DMS53 treated with DMSO at 0.1 percent for 48 hours (cell line): Measurements from ENCODE around the gene S100A8.

Source experiments
- DNase-seq: peaks from one replicate; lab custom pipeline; 2025; ENCODE audit not compliant: unreplicated experiment; lab: John Stamatoyannopoulos, UW

Gene S100A8

GRCh38 chr1:153364156-153364555 lies 26.7 kb downstream of the S100A8 start:
- no peak for DNase-seq

DNA sequence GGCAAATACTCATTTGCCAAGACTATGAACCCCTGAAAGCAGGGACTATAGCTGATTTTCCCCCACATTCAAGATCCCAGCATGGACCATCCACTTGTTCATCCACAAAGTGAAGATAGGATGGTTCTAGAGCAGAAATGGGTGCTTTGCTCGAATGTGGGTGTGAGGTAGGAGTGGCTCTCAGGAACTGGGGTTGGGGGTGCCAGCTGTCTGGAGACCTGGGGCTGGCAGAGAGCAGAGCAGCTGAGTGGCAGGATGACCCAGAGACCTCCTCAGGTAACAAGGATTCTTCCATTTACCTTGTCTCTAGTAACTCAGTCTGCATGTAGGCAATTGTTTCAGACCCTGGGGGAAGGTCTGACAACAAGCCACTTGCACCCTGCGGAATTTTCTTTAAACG lies 27.2 kb downstream of the S100A8 start:
- no peak for DNase-seq

DNA sequence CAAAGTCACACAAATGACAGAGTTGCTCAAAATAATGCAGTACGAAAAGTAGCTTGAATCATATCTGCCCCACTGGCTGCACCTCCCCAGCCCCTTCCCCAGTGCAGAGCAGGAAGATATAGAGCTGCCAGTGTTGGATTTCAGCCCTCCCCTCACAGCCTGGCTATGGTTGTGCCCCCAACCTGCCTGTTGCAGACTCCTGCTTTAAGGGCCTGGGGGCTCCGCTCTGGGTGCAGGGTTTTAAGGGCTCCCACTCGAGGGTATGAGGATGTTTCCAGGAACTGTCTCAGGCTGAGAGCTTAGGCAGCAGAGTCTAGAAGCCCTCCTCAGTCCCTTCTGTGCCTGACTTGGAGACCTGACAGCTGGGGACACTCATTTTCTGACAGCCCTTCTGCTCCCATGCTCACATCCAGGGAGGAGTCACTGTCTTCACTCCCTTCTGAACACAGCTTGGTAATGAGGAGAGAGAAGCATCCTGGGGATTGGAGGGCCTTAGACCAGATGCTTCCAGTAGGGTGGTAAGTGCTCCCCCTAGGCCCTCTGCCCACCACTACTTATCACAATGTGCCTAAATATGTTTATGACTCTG lies 28.6 kb downstream of the S100A8 start:
- DNase-seq, result no peak

DNA sequence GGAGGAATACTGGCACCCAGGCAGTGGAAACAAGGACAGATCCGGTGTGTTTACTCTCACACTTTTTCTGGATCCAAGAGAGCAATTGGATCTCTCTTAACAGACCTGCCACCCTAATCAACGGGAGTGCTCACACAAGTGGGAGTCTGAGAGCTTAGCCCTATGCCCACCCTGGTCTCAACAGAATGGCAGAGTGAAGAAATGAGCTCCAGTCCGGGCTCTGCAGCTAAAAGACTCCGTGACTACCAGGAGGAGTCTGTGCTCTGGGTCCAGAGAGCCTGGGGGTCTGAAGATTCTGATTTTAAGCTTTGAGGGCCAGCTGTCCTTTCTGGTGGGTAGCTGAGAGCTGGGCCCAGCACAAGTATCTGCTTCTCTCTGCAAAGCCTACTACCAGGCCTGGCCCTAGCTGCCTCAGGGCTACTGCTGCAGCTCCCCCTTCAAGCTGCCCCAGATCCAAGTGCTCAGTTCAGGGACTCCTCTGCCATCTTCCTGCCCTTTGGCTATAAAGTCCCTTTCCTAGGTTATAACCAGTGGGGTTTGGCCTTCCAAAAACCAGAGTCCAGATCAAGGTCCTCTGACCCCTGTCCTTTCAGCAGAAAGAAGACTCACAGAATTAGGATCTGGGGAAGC lies 29.3 kb downstream of the S100A8 start:
- no peak for DNase-seq

DNA sequence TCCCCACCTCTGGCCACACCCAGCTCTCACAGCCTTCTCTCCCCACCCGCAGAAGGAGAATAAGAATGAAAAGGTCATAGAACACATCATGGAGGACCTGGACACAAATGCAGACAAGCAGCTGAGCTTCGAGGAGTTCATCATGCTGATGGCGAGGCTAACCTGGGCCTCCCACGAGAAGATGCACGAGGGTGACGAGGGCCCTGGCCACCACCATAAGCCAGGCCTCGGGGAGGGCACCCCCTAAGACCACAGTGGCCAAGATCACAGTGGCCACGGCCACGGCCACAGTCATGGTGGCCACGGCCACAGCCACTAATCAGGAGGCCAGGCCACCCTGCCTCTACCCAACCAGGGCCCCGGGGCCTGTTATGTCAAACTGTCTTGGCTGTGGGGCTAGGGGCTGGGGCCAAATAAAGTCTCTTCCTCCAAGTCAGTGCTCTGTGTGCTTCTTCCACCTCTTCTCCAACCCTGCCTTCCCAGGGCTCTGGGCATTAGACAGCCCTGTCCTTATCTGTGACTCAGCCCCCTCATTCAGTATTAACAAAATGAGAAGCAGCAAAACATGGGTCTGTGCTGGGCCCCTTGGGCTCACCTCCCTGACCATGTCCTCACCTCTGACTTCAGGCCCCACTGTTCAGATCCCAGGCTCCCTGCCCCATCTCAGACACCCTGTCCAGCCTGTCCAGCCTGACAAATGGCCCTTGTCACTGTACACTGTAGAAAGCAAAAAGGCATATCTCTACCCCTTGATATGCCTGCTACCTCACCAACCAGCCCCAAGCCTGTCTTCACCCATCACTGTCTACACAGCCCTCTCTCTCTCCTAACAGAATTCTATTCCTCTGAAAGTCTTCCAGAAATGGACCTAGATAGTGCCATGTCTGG lies 30.0 kb downstream of the S100A8 start:
- DNase-seq, result no peak

- no peak for DNase-seq
Measured at GRCh38 chr1:153360190-153360589, 30.7 kb downstream of the S100A8 start.

- DNase-seq, result no peak
Measured at GRCh38 chr1:153359241-153359640, 31.6 kb downstream of the S100A8 start.

DNA sequence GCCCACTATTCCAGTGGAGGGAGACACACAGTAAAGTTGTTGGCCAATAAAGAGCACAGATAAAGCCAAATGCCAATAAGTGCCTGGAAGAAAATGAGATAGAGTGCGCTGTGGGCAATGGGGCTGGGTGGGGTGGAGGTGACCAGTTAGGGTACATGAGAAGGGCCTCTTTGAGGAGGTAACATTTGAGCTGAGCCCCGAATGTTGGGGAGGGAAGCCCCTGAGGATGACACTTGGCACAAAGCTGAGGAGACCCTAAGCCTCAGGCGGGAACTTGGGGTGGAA lies 32.2 kb downstream of the S100A8 start:
- DNase-seq, result no peak

- no peak for DNase-seq
Measured at GRCh38 chr1:153357853-153358690, 32.8 kb downstream of the S100A8 start, which contains the start of gene S100A9. TSS of gene S100A9 (plus strand) at chr1:153357854. CDS start at chr1:153358284, 430 bp downstream.

DNA sequence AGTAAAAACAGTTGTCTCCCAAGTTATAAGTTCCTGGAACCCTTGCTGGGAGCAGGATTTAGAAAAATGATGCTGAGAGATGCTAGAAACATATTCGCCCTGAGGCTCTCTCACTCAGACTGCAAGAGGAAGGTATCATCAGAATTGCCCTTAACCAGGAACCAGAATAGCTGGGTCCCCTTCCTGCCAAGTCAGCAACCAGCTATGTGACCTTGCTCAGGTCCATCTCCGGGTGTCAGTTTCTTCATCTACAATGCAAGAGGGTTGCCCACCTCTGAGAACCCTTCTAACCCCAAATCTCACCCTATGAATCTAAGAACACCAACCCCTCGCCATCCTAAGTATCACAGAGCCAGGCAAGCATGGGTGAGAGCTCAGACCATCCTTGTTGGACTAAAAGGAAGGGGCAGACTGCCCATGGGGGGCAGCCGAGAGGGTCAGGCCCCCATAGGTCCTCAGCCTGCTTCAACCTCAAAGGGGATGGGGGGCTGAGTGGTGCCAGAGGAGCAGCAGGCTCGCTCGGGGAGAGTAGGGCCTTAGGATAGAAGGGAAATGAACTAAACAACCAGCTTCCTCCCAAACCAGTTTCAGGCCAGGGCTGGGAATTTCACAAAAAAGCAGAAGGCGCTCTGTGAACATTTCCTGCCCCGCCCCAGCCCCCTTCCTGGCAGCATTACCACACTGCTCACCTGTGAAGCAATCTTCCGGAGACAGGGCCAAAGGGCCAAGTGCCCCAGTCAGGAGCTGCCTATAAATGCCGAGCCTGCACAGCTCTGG lies 33.6 kb downstream of the S100A8 start:
- DNase-seq, result no peak

DNA sequence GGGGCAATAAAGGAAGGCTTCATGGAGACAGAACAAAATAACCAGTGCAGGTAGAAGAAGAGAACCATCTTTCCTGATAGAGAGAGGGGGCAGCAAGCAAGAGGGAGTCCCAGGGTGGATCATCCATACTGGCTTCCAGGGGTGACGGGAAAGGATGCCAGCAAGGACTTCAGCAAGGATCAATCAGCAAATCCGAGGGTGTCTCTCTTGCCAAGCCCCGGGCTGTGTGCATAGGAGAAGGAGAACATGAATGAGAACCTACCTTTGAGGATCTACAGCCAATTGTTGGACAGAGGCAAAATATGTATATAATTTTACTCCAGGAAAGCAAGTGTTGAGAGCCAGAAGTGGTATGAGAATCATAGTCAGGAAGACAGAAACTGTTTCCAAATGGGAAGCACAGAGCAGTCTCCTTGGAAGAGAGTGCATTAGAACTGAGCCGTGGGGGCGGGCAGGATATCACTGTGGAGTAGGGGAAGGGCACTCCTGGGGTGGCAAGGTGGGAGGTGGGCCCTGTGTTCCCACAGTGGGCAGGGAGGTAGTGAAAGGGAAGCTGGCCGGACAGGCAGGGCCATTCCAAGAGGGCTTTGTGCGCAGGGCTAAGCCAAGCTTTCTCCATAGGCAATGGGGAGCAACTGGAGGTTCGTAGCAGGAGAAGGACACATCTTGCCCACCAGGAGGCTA lies 34.3 kb downstream of the S100A8 start:
- DNase-seq, result no peak

DNA sequence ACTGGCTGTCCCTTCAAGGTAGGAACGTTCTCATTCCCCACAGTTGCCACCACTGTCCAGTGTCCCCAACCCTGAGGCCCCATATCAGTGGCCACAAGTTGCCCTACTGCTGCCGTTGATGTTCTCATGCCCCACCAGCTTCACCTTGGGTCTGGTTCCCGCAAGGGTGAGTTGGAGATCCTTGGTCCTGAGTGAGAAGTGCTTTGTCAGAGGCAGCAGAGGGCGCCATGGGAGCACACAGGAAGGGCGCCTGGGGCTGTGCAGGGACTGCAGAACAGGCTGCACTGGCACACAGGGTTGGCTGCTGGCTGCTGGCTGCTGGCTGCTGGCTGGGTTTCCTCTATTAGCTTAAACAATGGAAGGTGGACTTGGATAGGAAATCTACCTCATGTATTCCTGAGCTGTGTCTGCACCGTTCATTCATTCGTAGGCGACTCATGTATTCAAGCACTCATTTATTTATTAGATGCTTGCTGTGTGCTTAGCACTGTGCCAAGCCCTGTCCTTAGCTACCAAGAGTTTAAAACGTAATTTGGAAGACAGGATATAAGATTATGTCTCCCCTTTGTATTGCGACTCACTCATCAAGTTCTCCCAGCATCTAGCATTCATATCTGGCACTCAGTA lies 35.3 kb downstream of the S100A8 start:
- DNase-seq, result peak; percentile 6

- DNase-seq, result no peak
Measured at GRCh38 chr1:153354515-153355193, 36.2 kb downstream of the S100A8 start.

DNA sequence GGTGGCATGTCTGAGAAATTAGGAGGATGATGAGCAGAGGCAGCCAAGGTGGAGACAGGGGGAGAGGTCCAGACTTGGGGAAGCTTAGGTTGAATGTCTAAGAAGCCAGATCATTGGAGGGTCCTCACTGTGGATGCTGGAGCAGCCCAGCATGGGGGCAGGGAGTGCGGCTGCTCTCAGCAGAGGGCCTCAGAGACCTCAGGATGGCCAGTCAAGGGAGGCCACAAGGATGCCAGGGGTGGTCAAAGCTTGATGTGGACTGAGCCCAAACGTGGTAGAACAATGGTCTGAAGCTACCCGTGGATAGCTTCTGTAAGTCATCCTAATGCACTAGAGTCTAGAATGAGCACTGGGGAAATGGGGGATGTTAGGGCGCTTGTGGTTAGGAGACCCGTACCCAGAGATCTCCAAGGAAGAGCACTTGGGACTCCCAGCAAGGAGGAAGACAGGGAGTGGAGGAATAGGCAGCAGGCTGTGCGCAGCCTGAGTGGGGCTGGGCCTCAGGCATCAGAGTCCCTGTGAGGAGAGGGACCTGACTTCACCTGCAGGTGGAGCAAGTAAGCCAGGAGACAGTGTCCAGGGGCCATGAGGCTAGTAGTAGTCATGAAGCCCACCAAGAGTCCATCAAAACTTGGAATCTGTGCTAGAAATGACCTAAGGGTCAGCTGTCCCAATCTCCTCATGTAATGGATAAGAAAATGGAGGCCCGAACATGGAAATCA lies 37.5 kb downstream of the S100A8 start:
- DNase-seq, result no peak

DNA sequence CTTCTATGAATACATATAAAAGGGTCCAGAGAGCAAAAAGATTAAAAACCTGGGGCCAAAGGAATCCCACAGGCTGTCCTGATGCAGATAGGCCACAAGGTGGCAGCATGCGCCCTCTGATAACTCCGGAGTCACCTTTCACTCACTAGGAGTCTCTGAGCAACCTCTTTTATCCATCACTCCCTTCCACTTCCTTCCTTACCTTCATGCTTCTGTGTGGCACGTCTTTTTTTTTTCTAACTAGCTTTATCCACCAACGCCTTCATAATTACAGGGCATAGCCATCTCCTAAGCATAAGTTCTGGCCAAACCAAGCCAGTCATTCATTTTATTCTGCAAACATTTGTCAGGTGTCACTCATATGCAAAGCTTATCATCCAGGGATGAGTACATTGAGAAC lies 38.4 kb downstream of the S100A8 start:
- DNase-seq, result peak; percentile 69

GRCh38 chr1:153350321-153350957 lies 40.4 kb downstream of the S100A8 start:
- no peak for DNase-seq

GRCh38 chr1:153349363-153350320 lies 41.2 kb downstream of the S100A8 start:
- DNase-seq, result no peak
